Endothelial cell of umbilical vein (primary cell): Measurements from ENCODE around the gene FIZ1. TPM values are rescaled to one million over a fixed set of nuclear protein-coding genes. Genes with fewer than 3 reads are reported as not detected.
A peak's percentile ranks its signal among the peaks of the same experiment; 100 is the strongest.

Experiments
- BruUV-seq: library from RNA; stranded (reverse); fragments of 400-500 nt; replicated peaks from 2 replicates; lab custom pipeline; 2021; lab: Mats Ljungman, UMichigan
- CTCF ChIA-PET: fragments of 300-600, 350-600 bp; sonication (Branson Sonifier 250); formaldehyde crosslinking; loops from one replicate; lab custom pipeline; 2021; ENCODE audit warnings: antibody characterized with exemption, inconsistent platforms; lab: Charles Lee
- POLR2A ChIA-PET: fragments of 300-600, 350-600 bp; sonication (Branson Sonifier 250); formaldehyde crosslinking; loops from one replicate; lab custom pipeline; 2021; ENCODE audit warnings: antibody characterized with exemption, inconsistent platforms; lab: Charles Lee
- DNase-seq: peaks from one replicate; pipeline ENCODE4 v3.0.0-alpha.2; 2011; ENCODE audit warnings: low read depth, low spot score
- FAIRE-seq: peaks from 2 replicates; lab custom pipeline; 2011; peaks lifted over from hg19 to GRCh38; lab: Jason Lieb, UNC
- H2AFZ ChIP-seq: 2 replicates; pipeline ENCODE4 v1.6.0; 2012; ENCODE audit warnings: low read depth, low read length, control low read depth, inconsistent platforms
- H3K27ac ChIP-seq: 2 replicates; pipeline ENCODE4 v1.5.1; 2011; ENCODE audit warnings: low read depth, mild to moderate bottlenecking, control low read depth, low read length, moderate library complexity; ENCODE audit not compliant: insufficient read depth
- H3K27me3 ChIP-seq, 2 experiments: 2 replicates each; pipeline versions ENCODE4 v1.6.0 to v1.6.1; 2011; ENCODE audit warnings: low read length in 2 of 2, mixed read lengths in 1 of 2; ENCODE audit not compliant: control insufficient read depth in 2 of 2, insufficient read depth in 2 of 2
- H3K36me3 ChIP-seq, 2 experiments: 2 replicates in 1 of 2; 3 replicates in 1 of 2; pipeline ENCODE4 v1.5.1; 2011; ENCODE audit warnings: low read length in 2 of 2, mild to moderate bottlenecking in 1 of 2, moderate library complexity in 1 of 2; ENCODE audit not compliant: control insufficient read depth in 2 of 2, insufficient read depth in 2 of 2; ENCODE audit errors: extremely low read depth in 1 of 2
- H3K4me1 ChIP-seq: 3 replicates; pipeline ENCODE4 v1.5.1; 2011; ENCODE audit warnings: mild to moderate bottlenecking, low read length; ENCODE audit not compliant: control insufficient read depth, insufficient read depth; ENCODE audit errors: extremely low read depth
- H3K4me2 ChIP-seq: 2 replicates; pipeline ENCODE4 v1.6.1; 2011; ENCODE audit warnings: low read length, control low read depth, mixed read lengths; ENCODE audit not compliant: insufficient read depth
- H3K4me3 ChIP-seq, 3 experiments: fragments of 200-600 bp in 1 of 3; sonication (generic), shearing (Covaris generic) in 1 of 3; replicated peaks in 1 of 3; 2 replicates each; pipeline ENCODE4 v1.5.1; 2011 to 2016; ENCODE audit warnings: control low read depth in 3 of 3, low read length in 3 of 3, mild to moderate bottlenecking in 2 of 3, inconsistent platforms in 1 of 3, low read depth in 1 of 3, moderate library complexity in 1 of 3; ENCODE audit not compliant: insufficient read depth in 1 of 3
- H3K79me2 ChIP-seq: 2 replicates; pipeline ENCODE4 v1.6.0; 2012; ENCODE audit warnings: low read length, inconsistent platforms; ENCODE audit not compliant: control insufficient read depth, insufficient read depth
- H3K9ac ChIP-seq: replicated peaks from 2 replicates; pipeline ENCODE3; 2011; ENCODE audit warnings: low read length, control low read depth; ENCODE audit not compliant: insufficient read depth; ENCODE audit errors: extremely low read depth
- H3K9me1 ChIP-seq: replicated peaks from 3 replicates; pipeline ENCODE4 v1.6.0; 2011; ENCODE audit warnings: mild to moderate bottlenecking, low read length; ENCODE audit not compliant: control insufficient read depth, insufficient read depth; ENCODE audit errors: extremely low read depth
- H3K9me3 ChIP-seq: replicated peaks from 2 replicates; pipeline ENCODE4 v1.5.1; 2012; ENCODE audit warnings: low read length, inconsistent platforms; ENCODE audit not compliant: control insufficient read depth, insufficient read depth
- H4K20me1 ChIP-seq: replicated peaks from 2 replicates; pipeline ENCODE3; 2011; ENCODE audit warnings: mild to moderate bottlenecking, low read length; ENCODE audit not compliant: control insufficient read depth, insufficient read depth; ENCODE audit errors: extremely low read depth
- EZH2 ChIP-seq: IDR thresholded peaks from 2 replicates; pipeline ENCODE4 v1.6.1; 2012; ENCODE audit warnings: borderline replicate concordance, low read depth, mild to moderate bottlenecking, moderate library complexity, low read length, inconsistent platforms; ENCODE audit not compliant: severe bottlenecking
- MAX ChIP-seq: IDR thresholded peaks from 2 replicates; pipeline ENCODE4 v1.6.1; 2011; ENCODE audit not compliant: insufficient read depth, insufficient read length
- MYC ChIP-seq: IDR thresholded peaks from one replicate; pipeline ENCODE4 v1.6.1; 2011; ENCODE audit warnings: mild to moderate bottlenecking, low read depth, low read length
- POLR2AphosphoS5 ChIP-seq: IDR thresholded peaks from 2 replicates; pipeline ENCODE4 v1.6.1; 2012; ENCODE audit warnings: low read depth, mild to moderate bottlenecking, control low read depth, low read length, moderate library complexity; ENCODE audit not compliant: insufficient read depth
- dilution Hi-C: fragments of 300-500 bp; cut with MboI; formaldehyde crosslinking; loops from one replicate; pipeline ENCODE4 v1.15.0; 2019; ENCODE audit warnings: low sequenced_read_pairs; ENCODE audit not compliant: extremely low pct_ligation_motif_present
- intact Hi-C: fragments of 100-400 bp; cut with micrococcal nuclease; formaldehyde crosslinking; loops from one replicate; pipeline ENCODE4 v1.10.0; 2022
- polyA plus RNA-seq, 4 experiments: library from polyadenylated mRNA; depleted of rRNA in 3 of 4; stranded (reverse) in 3 of 4; unstranded in 1 of 4; fragments of >200 nt; gene quantifications; 2 replicates each; pipeline versions ENCODE4 v1.2.1 to v1.2.3, GENCODE V29; 2011 to 2012; ENCODE audit warnings: missing spikeins in 1 of 4
- total RNA-seq: library from RNA; stranded (reverse); gene quantifications from 2 replicates; pipeline ENCODE4 v1.2.3, GENCODE V29; 2021

Gene FIZ1
- total and polyA plus RNA-seq, 2 donors (not counting 3 experiments of a cell fraction or from before 2014, with no cell fraction given), result 6.6 to 15.6 TPM

DNA sequence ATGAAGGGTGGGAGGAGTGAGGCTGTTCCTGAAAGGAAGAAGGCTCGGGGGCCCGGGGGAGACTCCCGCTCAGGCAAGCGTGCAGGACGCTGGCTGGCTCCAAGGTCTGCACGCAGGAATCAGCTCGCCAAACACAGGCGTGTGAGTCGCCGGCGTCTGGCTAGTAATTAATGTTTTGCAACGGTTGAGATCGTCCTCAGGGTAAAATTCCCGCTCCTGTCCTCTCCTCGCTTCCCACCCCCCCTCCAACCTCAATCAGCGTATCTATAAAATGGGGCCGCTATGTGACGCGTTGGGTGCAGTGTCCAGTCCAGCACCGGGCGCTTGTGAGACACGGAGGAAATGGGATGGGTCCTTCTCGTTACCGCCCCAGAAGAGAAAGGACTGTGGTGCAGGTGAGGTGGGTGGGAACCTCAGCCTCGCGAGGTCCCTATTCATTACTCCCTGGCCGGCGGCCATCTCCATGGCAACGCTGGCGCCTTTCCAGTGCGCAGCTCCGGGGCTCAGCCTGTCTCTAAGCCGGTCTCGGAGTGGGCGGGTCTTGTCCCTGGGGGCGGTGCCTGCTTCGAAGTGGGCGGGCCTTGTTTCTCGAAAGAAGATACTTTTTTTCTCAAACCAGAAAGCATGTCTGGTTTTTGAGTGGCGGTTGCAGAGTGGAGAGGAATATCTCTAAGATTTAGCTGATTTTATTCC lies 12.2 kb downstream of the FIZ1 start:
- Histone ChIP-seq H3K36me3 (peaks cover 0 to 3% of the 10 kb centered on the region in 2 experiments), H2AFZ (peak overlapping the region; percentile 16), H3K9ac (no peak overlapping the region), H3K4me2 (peak overlapping the region; percentile 20), H3K27ac (no peak overlapping the region), H3K9me3 (no peaks in the 10 kb centered on the region), H3K79me2 (no peaks in the 10 kb centered on the region), H3K4me1 (no peaks in the 10 kb centered on the region), H3K4me3 (peak overlapping the region in 1 of 3 experiments; percentile 3), H3K9me1 (no peaks in the 10 kb centered on the region), H3K27me3 (peaks cover 4 to 7% of the 10 kb centered on the region in 2 experiments), H4K20me1 (no peaks in the 10 kb centered on the region)
- dilution Hi-C loops (no loop called here), intact Hi-C loops (loop anchor here (1.0 kb wide), 1 partner anchor 12 kb away; the partner anchor contains the start of gene FIZ1)
- ChIA-PET CTCF (interaction anchor here (1.0 to 1.1 kb wide), 2 partner anchors 46 to 120 kb away, joined by 3 read pairs; no protein-coding TSS in a partner anchor), POLR2A (interaction anchor here (2.3 kb wide), 1 partner anchor 12 kb away, joined by 8 read pairs; the partner anchor contains the start of genes FIZ1 and ZNF524)
- DNase-seq (peak; percentile 92), FAIRE-seq (peak; percentile 94)
- TF ChIP-seq MAX (no peak), MYC (no peak), POLR2AphosphoS5 (peak; percentile 17), EZH2 (no peak)
- BruUV-seq, result no TSS peak
